ENCODE data around the gene CEP20.

DNA sequence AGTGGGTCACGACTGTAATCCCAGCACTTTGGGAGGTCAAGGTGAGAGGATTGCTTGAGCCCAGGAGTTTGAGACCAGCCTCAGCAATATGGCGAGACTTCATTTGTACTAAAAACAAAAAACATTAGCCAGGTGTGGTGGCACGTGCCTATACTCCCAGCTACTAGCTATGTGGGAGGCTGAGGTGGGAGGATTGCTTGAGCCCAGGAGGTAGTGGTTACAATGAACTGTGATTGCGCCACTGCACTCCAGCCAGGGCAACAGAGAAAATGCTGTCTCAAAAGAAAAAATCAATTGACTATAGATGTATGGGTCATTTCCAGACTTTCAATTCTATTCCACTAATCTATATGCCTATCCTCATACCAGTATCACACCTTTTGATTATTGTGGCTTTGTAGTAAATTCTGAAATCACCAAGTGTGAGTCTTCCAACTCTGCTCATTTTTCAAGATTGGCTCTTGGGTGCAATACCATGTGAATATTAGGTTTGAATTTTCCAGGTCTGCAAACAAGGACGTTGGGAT is 27.2 kb upstream of the CEP20 start:
- TF ChIP-seq CTCF (IDR thresholded peaks at IDR 0.05; ENCODE audit: low read length) = no peak
- no peak for TF ChIP-seq EZH2phosphoT487 (IDR thresholded peaks at IDR 0.05; ENCODE audit: low read length)

All from MM.1S (cell line).